Activated CD4-positive, alpha-beta T cell treated with anti-CD3 and anti-CD28 coated beads for 4 hours (primary cell): ENCODE results near the gene FMR1.
A peak's percentile ranks its signal among the peaks of the same experiment; 100 is the strongest.

Experiments used
- DNase-seq, 2 donors: peaks; one replicate each; pipeline ENCODE4 v3.0.0-alpha.2; 2020

Gene FMR1

GRCh38 chrX:147917700-147918695, 6.3 kb downstream of the FMR1 start:
- DNase-seq, result peak; percentile 4 to 11

- no peak for DNase-seq
Measured at GRCh38 chrX:147920161-147920666, 8.5 kb downstream of the FMR1 start.

GRCh38 chrX:147923605-147924004, 11.9 kb downstream of the FMR1 start:
- no peak for DNase-seq

- DNase-seq, result no peak
Measured at GRCh38 chrX:147927256-147927655, 15.5 kb downstream of the FMR1 start.

- no peak for DNase-seq
Measured at GRCh38 chrX:147933815-147934214, 22.1 kb downstream of the FMR1 start.

- no peak for DNase-seq
Measured at GRCh38 chrX:147935156-147935758, 23.5 kb downstream of the FMR1 start.

GRCh38 chrX:147945286-147945685, 33.6 kb downstream of the FMR1 start:
- no peak for DNase-seq

- no peak for DNase-seq
Measured at GRCh38 chrX:147948531-147948930, 36.8 kb downstream of the FMR1 start.

- no peak for DNase-seq
Measured at GRCh38 chrX:147950352-147950751, 38.6 kb downstream of the FMR1 start.

- no peak for DNase-seq
Measured at GRCh38 chrX:147953976-147954375, 42.3 kb downstream of the FMR1 start.

GRCh38 chrX:147957291-147957690, 45.6 kb downstream of the FMR1 start:
- DNase-seq, result no peak

- DNase-seq, result no peak
Measured at GRCh38 chrX:147958291-147958690, 46.6 kb downstream of the FMR1 start.

- DNase-seq, result no peak
Measured at GRCh38 chrX:147960722-147961121, 49.0 kb downstream of the FMR1 start.

- DNase-seq, result no peak
Measured at GRCh38 chrX:147962476-147962875, 50.8 kb downstream of the FMR1 start.

- DNase-seq, result no peak
Measured at GRCh38 chrX:147978931-147979330, 67.2 kb downstream of the FMR1 start.

- no peak for DNase-seq
Measured at GRCh38 chrX:147981038-147981752, 69.5 kb downstream of the FMR1 start, which contains the start of gene FMR1NB. TSS of gene FMR1NB (plus strand) at chrX:147981337. CDS start at chrX:147981403, 66 bp downstream.
